Heart left ventricle (tissue), 16 donors: Measurements from ENCODE around the gene HBEGF. TPM values are rescaled to one million over a fixed set of nuclear protein-coding genes. Genes with fewer than 3 reads are reported as not detected.

ENCODE experiments used
- ATAC-seq, 4 donors: fragments of 200-7000 bp; cut with Tn5 transposase; one replicate each; pipeline ENCODE4 v1.9.1; 2020 to 2022; ENCODE audit warnings: moderate library complexity in 4 of 4, mild to moderate bottlenecking in 3 of 4, moderate number of reproducible peaks in 1 of 4
- DNase-seq, 5 donors: peaks; one replicate each; pipeline ENCODE4 v3.0.0-alpha.2; 2020
- H3K27ac ChIP-seq, 12 donors: fragments of 200-600 bp; sonication (generic) in 4 of 12; one replicate each; pipeline versions ENCODE4 v1.5.0 to v1.8.0; 2016 to 2022; ENCODE audit warnings: mild to moderate bottlenecking in 2 of 12
- H3K27me3 ChIP-seq, 9 donors: fragments of 200-600 bp; sonication (generic) in 2 of 9; one replicate each; pipeline versions ENCODE4 v1.5.1 to v1.8.0; 2016 to 2022; ENCODE audit warnings: mild to moderate bottlenecking in 3 of 9
- H3K36me3 ChIP-seq, 9 donors: fragments of 200-600 bp; sonication (generic) in 2 of 9; one replicate each; pipeline versions ENCODE4 v1.5.0 to v1.8.0; 2018 to 2022; ENCODE audit warnings: mild to moderate bottlenecking in 2 of 9
- H3K4me1 ChIP-seq, 12 donors: fragments of 200-600 bp; sonication (generic) in 4 of 12; one replicate each; pipeline versions ENCODE4 v1.5.0 to v1.8.0; 2016 to 2022; ENCODE audit warnings: mild to moderate bottlenecking in 3 of 12
- H3K4me3 ChIP-seq, 12 donors: fragments of 200-600 bp; sonication (generic) in 4 of 12; one replicate each; pipeline versions ENCODE4 v1.5.0 to v1.8.0; 2017 to 2022; ENCODE audit warnings: mild to moderate bottlenecking in 9 of 12, moderate library complexity in 4 of 12
- H3K9me3 ChIP-seq, 12 donors: fragments of 200-600 bp; sonication (generic) in 4 of 12; one replicate each; pipeline versions ENCODE4 v1.5.0 to v1.8.0; 2016 to 2022; ENCODE audit warnings: mild to moderate bottlenecking in 1 of 12
- POLR2A ChIP-seq, 2 donors: fragments of 450-650 bp; IDR thresholded peaks; one replicate each; pipeline ENCODE4 v1.6.1; 2017; ENCODE audit warnings: antibody characterized with exemption in 2 of 2, mild to moderate bottlenecking in 2 of 2, moderate library complexity in 2 of 2
- WGBS, 4 donors: extraction: QIAGEN DNeasy Blood & Tissue Kit in 2 of 4; methylation state at CpG; one replicate each; pipeline versions ENCODE4 v1.1.5 to v1.1.7; 2013 to 2018; 5-methylcytosine and 5-hydroxymethylcytosine counted together
- intact Hi-C, 10 donors: fragments of 100-400 bp; cut with DNase I; formaldehyde crosslinking; loops; one replicate each; pipeline versions ENCODE4 v1.11.1 to v1.14.2; 2022
- polyA plus RNA-seq, 2 donors: library from polyadenylated mRNA; stranded (reverse); fragments of 200-250 nt; gene quantifications; one replicate each; pipeline ENCODE4 v1.2.3, GENCODE V29; 2013
- total RNA-seq, 9 donors: library from RNA; depleted of rRNA in 2 of 9; stranded (reverse); fragments of >200 nt in 2 of 9; fragmentation: NEBNext Ultra II Directional in 3 of 9; extraction: Animal tissue kit (Norgen Biotek cat#: 25700) in 3 of 9; gene quantifications; one replicate each; pipeline versions ENCODE4 v1.1.0 to v1.2.4, GENCODE V29; 2016 to 2023
- TF ChIP-seq, protein P1 (sequence below), 12 donors: fragments of 200-600 bp; sonication (generic) in 4 of 12; IDR thresholded peaks; one replicate each; pipeline versions ENCODE4 v1.5.0 to v1.8.0; 2018 to 2022; ENCODE audit warnings: antibody characterized with exemption in 12 of 12, mild to moderate bottlenecking in 5 of 12
- donor health status: ischemic (EF 13 %, LVEDD 7.1; RV severe dilation, severe dysfunction).
- donor health status: healthy with polysubstance abuse.
- donor health status: DM: no; HTN: yes; CAD: no.
- donor health status: DM: no; HTN: no; CAD: no.
- donor health status: ischemic (EF 25% LVEDD 6.9; RV normal size, moderate dysfunction).
- donor health status: ischemic (EF 25% LVEDD 5.7; RV mildly dilated, moderate dysfunction).
- donor health status: healthy.
- donor health status: DM: yes; HTN: yes; CAD: no.
- donor health status: ischemic (EF 35%, LVEDD 5.7; RV mildly dilated, moderate dysfunction).
- donor health status: nonischemic (EF 11% LVEDD 7.7; RV severe dilation, severe dysfunction).
- donor health status: DM: yes; HTN: yes; CAD: no.
- donor health status: PGD.
- donor health status: ischemic (EF 29% LVEDD 5.4; RV normal size, mild dysfunction).
- donor health status: nonischemic (EF 23%, LVEDD 6.1; RV moderate dilation, normal function).

The HBEGF gene
- total and polyA plus RNA-seq, 11 donors: 18.2 to 60.1 (median 34.9) TPM

DNA sequence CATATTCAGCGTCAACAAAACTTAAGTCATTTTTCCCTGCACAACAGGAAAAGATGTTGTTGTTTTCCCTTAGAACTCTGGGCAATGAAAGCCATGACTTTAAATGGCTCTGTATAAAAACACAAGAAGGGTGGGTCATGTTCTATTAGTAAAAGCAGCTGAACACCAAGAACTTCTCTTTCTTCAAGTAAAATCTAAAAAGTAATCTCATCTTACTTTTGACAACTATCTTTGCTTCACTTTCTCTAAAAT is 52.6 kb downstream of the HBEGF start:
- TF ChIP-seq, protein P1, sequence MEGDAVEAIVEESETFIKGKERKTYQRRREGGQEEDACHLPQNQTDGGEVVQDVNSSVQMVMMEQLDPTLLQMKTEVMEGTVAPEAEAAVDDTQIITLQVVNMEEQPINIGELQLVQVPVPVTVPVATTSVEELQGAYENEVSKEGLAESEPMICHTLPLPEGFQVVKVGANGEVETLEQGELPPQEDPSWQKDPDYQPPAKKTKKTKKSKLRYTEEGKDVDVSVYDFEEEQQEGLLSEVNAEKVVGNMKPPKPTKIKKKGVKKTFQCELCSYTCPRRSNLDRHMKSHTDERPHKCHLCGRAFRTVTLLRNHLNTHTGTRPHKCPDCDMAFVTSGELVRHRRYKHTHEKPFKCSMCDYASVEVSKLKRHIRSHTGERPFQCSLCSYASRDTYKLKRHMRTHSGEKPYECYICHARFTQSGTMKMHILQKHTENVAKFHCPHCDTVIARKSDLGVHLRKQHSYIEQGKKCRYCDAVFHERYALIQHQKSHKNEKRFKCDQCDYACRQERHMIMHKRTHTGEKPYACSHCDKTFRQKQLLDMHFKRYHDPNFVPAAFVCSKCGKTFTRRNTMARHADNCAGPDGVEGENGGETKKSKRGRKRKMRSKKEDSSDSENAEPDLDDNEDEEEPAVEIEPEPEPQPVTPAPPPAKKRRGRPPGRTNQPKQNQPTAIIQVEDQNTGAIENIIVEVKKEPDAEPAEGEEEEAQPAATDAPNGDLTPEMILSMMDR (IDR thresholded peaks at IDR 0.05): no peak
- no peak for TF ChIP-seq POLR2A (IDR thresholded peaks at IDR 0.05)
- no peak for DNase-seq
- H3K4me1 ChIP-seq: peaks cover 11 to 98% (median 77%) of the 10 kb centered on the region in 12 donors
- H3K27me3 ChIP-seq: no peaks in the 10 kb centered on the region
- intact Hi-C loops: loop anchor here in 4 of 10 donors (2.0 to 5.0 kb wide), 4 partner anchors 36 to 53 kb away; partner anchors contain the start of gene HBEGF (in 1 of the 4)
- H3K4me3 ChIP-seq: no peak overlapping the region
- 29 to 51% (median 36%) methylated on average over 1 of the region's 1 CpG for WGBS, 4 donors
- no peaks in the 10 kb centered on the region for H3K9me3 ChIP-seq
- peak in 1 of 4 donors; percentile 11 for ATAC-seq
- peak overlapping the region; percentile 47 to 84 (median 72) for H3K27ac ChIP-seq
- H3K36me3 ChIP-seq: peaks cover 0 to 17% (median 3%) of the 10 kb centered on the region in 9 donors

DNA sequence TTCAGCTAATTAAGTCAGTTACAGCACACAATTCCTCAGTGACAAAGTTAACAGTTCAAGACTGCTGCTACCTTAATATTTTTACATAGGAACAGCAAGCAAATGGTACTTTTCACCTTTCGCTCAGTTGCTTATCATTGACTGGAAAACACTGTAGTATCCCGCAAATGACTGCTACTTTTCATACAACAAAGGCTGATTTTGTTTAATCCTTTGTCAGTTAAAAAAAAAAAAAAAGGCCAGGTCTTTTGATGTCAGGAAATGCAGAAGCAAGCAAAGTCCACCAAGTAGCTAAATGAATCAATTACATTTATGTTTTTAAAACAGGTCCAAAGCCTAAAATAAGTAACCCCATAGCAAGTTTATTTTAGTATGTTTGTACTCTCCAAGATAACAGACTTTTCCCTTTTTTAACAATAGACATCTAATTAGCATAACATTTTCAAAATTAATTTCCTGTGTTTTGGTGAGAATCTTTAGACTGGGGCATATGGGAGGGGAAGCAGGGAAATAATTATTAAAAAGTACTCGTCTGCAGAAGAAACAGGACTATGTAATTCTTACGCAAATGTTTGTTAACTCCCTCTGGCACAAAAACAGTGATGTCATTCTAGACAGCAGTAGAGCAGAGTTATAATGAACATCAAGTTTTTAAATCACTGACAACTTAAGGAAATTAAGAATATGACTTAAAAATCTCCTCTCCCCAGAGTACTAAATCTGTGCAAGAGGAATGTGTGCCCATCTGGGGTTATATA is 53.1 kb downstream of the HBEGF start:
- peak in 3 of 4 donors; percentile 26 to 63 (median 29) for ATAC-seq
- H3K27me3 ChIP-seq: no peaks in the 10 kb centered on the region
- intact Hi-C loops: loop anchor here in 4 of 10 donors (2.0 to 5.0 kb wide), 4 partner anchors 36 to 54 kb away; partner anchors contain the start of gene HBEGF (in 1 of the 4)
- no peaks in the 10 kb centered on the region for H3K9me3 ChIP-seq
- H3K4me3 ChIP-seq: peak overlapping the region in 2 of 12 donors; percentile 6 to 12
- DNase-seq: no peak
- H3K36me3 ChIP-seq: peaks cover 0 to 13% (median 0%) of the 10 kb centered on the region in 9 donors
- peak overlapping the region; percentile 47 to 84 (median 72) for H3K27ac ChIP-seq
- WGBS, 4 donors: 22 to 35% (median 28%) methylated on average over 4 of the region's 4 CpGs
- no peak for TF ChIP-seq POLR2A (IDR thresholded peaks at IDR 0.05)
- TF ChIP-seq, protein P1 (IDR thresholded peaks at IDR 0.05): no peak
- peaks cover 11 to 96% (median 72%) of the 10 kb centered on the region in 12 donors for H3K4me1 ChIP-seq

DNA sequence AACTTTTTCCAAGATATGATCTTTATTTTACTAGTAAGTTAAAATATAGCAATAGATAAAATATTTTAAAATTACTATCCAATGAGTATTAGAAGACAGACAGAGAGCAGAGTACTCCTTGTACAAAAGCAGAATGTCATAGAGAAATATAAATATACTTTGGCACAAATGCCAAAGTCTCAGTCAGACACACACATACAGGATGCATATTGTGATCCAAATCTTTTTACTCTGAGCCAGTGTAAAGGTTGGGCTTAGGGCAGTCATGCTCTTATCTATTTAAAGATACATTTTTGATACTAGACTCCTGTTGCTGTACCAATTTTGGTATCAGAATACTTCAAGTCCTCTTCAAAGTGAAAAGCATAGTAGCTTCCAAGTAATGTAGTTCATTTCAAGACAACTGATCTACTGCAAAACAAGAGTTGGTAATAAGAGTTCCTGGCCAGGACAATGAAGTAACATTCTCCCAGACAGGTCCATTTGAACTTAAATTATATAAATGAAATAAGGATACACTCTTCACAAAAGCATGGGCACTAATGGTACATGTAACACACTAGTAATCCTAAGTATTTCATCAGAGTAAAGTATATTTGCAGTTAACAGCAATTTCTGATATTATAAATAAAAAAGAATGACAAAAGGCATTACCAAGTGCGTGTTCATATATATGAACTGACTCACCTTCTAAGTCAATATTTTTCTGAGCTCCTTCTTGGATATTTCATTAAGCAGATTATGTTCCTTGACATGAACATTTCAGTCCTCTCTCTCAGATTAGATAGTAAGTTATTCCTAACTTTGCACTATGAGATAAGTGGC is 54.0 kb downstream of the HBEGF start:
- H3K9me3 ChIP-seq: no peaks in the 10 kb centered on the region
- H3K36me3 ChIP-seq: peaks cover 0 to 6% (median 0%) of the 10 kb centered on the region in 9 donors
- H3K4me1 ChIP-seq: peaks cover 11 to 95% (median 66%) of the 10 kb centered on the region in 12 donors
- no peak for TF ChIP-seq POLR2A (IDR thresholded peaks at IDR 0.05)
- TF ChIP-seq, protein P1 (IDR thresholded peaks at IDR 0.05): no peak
- intact Hi-C loops: loop anchor here in 4 of 10 donors (2.0 to 5.0 kb wide), 4 partner anchors 35 to 54 kb away; partner anchors contain the start of gene HBEGF (in 1 of the 4)
- H3K27ac ChIP-seq: peak overlapping the region; percentile 47 to 84 (median 72)
- no peak for DNase-seq
- no peaks in the 10 kb centered on the region for H3K27me3 ChIP-seq
- H3K4me3 ChIP-seq: peak overlapping the region in 1 of 12 donors; percentile 6
- peak; percentile 28 to 67 (median 41) for ATAC-seq
- WGBS, 4 donors: 63 to 93% (median 81%) methylated on average over 1 of the region's 1 CpG
